ENCODE results near the gene SETBP1.

DNA sequence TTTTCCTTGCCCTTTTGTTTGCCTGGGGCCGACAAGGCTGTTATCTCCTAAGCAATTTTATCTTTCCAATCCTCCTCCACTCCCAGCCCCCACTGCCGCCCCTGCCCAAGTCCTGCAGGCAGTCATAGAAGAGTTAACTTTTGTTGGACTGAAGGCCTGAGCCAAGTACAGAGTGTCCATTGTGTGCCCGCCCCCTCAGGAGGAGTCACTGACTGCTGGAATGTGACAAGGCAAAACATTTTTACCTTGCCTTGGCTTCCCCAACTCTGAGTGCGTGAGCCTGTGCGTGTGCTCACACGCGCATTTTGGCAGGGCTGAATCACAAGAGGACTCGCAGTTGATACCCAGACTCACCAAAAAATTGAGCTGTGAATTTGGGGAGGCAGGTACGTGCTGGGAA lies 16.2 kb downstream of the SETBP1 start:
- TF ChIP-seq CTCF (IDR thresholded peaks at IDR 0.05), result no peak
- TF ChIP-seq POLR2A (IDR thresholded peaks at IDR 0.05), result no peak
